Ovary (tissue), 3 donors: Measurements from ENCODE around the gene CNP.

ENCODE experiments used
- CTCF ChIP-seq, 3 donors: fragments of 450-650 bp in 2 of 3; fragments of 200-600 bp in 1 of 3; IDR thresholded peaks; one replicate each; pipeline versions ENCODE4 v1.5.1 to v1.8.0; 2016 to 2022; ENCODE audit warnings: antibody characterized with exemption in 3 of 3, mild to moderate bottlenecking in 1 of 3
- POLR2A ChIP-seq: fragments of 450-650 bp; IDR thresholded peaks from one replicate; pipeline ENCODE4 v1.6.1; 2017; ENCODE audit warnings: antibody characterized with exemption, mild to moderate bottlenecking, moderate library complexity
- donor health status: DM: no; HTN: no; CAD: no.

- peak; percentile 52 for TF ChIP-seq POLR2A
- peak; percentile 92 to 97 (median 92) for TF ChIP-seq CTCF (IDR thresholded peaks at IDR 0.05)
Observed at GRCh38 chr17:42019509-42020404, 53.2 kb downstream of the CNP start, which contains the start of gene NKIRAS2.
